ENCODE results near the gene ABI3BP. TPM values are rescaled to one million over a fixed set of nuclear protein-coding genes. Genes with fewer than 3 reads are reported as not detected.

ABI3BP gene
- polyA plus RNA-seq, 3 donors: not detected

DNA sequence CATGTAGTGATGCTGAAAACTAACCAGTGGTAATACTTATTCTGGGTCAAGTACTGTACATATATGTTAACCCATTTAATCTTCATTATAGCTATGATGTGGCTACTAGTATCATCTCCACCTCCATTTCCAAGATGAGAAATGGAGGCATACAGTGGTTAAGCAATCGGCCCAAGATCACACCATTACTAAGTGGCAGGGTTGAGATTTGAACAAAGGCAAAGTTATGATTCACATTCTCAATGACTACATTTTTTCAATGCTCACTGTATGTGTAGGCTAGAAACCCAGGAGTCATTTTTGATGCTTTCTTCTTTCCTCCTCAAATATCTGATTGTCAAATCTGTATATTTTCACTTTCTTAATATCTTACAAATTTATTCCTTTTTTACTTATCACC, 30.2 kb downstream of the ABI3BP start:
- TF ChIP-seq, protein P1, sequence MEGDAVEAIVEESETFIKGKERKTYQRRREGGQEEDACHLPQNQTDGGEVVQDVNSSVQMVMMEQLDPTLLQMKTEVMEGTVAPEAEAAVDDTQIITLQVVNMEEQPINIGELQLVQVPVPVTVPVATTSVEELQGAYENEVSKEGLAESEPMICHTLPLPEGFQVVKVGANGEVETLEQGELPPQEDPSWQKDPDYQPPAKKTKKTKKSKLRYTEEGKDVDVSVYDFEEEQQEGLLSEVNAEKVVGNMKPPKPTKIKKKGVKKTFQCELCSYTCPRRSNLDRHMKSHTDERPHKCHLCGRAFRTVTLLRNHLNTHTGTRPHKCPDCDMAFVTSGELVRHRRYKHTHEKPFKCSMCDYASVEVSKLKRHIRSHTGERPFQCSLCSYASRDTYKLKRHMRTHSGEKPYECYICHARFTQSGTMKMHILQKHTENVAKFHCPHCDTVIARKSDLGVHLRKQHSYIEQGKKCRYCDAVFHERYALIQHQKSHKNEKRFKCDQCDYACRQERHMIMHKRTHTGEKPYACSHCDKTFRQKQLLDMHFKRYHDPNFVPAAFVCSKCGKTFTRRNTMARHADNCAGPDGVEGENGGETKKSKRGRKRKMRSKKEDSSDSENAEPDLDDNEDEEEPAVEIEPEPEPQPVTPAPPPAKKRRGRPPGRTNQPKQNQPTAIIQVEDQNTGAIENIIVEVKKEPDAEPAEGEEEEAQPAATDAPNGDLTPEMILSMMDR (IDR thresholded peaks at IDR 0.05): no peak
- H3K27me3 Mint-ChIP-seq (ENCODE audit: low read depth in 3 of 3): no peaks in the 10 kb centered on the region
- DNase-seq: no peak
- H3K9me3 Mint-ChIP-seq: peaks cover 0 to 16% (median 7%) of the 10 kb centered on the region in 7 donors
- Histone ChIP-seq H4K20me1 (ENCODE audit: insufficient read depth, low read length) (no peaks in the 10 kb centered on the region), H3K4me3 (replicated peaks in 1 of 3; ENCODE audit: low read depth in 2 of 3, low read length in 3 of 3) (no peak overlapping the region), H3K4me1 (ENCODE audit: control insufficient read depth in 1 of 2, insufficient read depth in 2 of 2, low read length in 2 of 2) (no peaks in the 10 kb centered on the region), H3K36me3 (replicated peaks in 1 of 2; ENCODE audit: control insufficient read depth in 1 of 2, insufficient read depth in 2 of 2, low read length in 2 of 2) (no peaks in the 10 kb centered on the region), H3K4me2 (replicated peaks; ENCODE audit: extremely low read depth, low read length, poor library complexity, severe bottlenecking) (no peak overlapping the region), H3K9ac (ENCODE audit: insufficient read depth, low read length, poor library complexity, severe bottlenecking) (no peak overlapping the region), H3K9me3 (replicated peaks in 1 of 2; ENCODE audit: control insufficient read depth in 1 of 2, insufficient read depth in 1 of 2, low read length in 2 of 2) (peaks cover 0 to 13% of the 10 kb centered on the region in 2 donors), H3K27ac (ENCODE audit: low read depth in 1 of 2, low read length in 2 of 2) (no peak overlapping the region), H3K79me2 (ENCODE audit: insufficient read depth, low read length) (no peaks in the 10 kb centered on the region), H2AFZ (ENCODE audit: insufficient read depth, low read depth, low read length, poor library complexity, severe bottlenecking) (no peak overlapping the region), H3K27me3 (ENCODE audit: control insufficient read depth in 2 of 2, insufficient read depth in 2 of 2, low read length in 2 of 2) (no peaks in the 10 kb centered on the region)
- H3K4me3 Mint-ChIP-seq: no peak overlapping the region
- WGBS (ENCODE audit: insufficient coverage): no CpG with 5 or more reads among the region's 1 CpG
- no peaks in the 10 kb centered on the region for H3K36me3 Mint-ChIP-seq
- no peaks in the 10 kb centered on the region for H3K4me1 Mint-ChIP-seq
- intact Hi-C loops (cut with micrococcal nuclease): no loop called here
- H3K27ac Mint-ChIP-seq: no peak overlapping the region

DNA sequence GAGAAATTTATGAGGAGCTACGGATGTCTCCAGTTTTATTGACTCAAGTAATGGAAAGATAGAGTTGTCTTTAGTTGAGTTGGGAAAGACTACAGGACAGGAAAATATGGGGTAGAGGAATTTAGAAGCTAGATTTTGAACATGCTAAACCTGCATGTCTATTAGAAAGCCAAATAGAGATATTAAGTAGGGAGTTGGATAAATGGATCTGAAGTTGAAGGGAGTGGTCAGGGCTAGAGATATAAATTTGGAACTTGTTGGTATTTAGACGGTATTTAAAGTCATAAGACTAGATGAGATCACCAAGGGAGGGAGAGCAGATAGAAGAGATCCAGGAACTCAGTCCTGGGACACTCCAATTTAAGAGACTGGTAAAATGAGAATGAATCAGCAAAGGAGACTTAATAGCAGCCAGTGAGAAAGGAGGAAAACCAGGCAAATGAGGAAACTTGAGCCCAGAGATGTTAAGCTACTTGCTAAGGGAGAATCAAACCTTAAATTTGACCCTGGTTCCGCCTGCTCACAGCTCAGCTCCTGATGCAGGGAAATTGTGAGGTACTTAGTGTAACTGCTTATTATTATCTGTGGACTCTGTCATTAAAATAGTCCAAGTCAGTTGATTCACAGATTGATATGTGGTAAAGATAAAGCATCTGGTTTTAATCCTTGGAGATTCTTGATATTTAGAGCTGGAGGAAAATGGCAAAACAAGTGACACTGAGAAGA, 35.8 kb downstream of the ABI3BP start:
- Histone ChIP-seq H2AFZ (ENCODE audit: insufficient read depth, low read depth, low read length, poor library complexity, severe bottlenecking) (no peak overlapping the region), H3K27ac (ENCODE audit: low read depth in 1 of 2, low read length in 2 of 2) (no peak overlapping the region), H3K4me3 (replicated peaks in 1 of 3; ENCODE audit: low read depth in 2 of 3, low read length in 3 of 3) (no peak overlapping the region), H3K4me1 (ENCODE audit: control insufficient read depth in 1 of 2, insufficient read depth in 2 of 2, low read length in 2 of 2) (no peaks in the 10 kb centered on the region), H3K79me2 (ENCODE audit: insufficient read depth, low read length) (no peaks in the 10 kb centered on the region), H3K9ac (ENCODE audit: insufficient read depth, low read length, poor library complexity, severe bottlenecking) (no peak overlapping the region), H3K9me3 (replicated peaks in 1 of 2; ENCODE audit: control insufficient read depth in 1 of 2, insufficient read depth in 1 of 2, low read length in 2 of 2) (peaks cover 0 to 7% of the 10 kb centered on the region in 2 donors), H3K36me3 (replicated peaks in 1 of 2; ENCODE audit: control insufficient read depth in 1 of 2, insufficient read depth in 2 of 2, low read length in 2 of 2) (no peaks in the 10 kb centered on the region), H4K20me1 (ENCODE audit: insufficient read depth, low read length) (no peaks in the 10 kb centered on the region), H3K4me2 (replicated peaks; ENCODE audit: extremely low read depth, low read length, poor library complexity, severe bottlenecking) (no peak overlapping the region), H3K27me3 (ENCODE audit: control insufficient read depth in 2 of 2, insufficient read depth in 2 of 2, low read length in 2 of 2) (no peaks in the 10 kb centered on the region)
- TF ChIP-seq, protein P1 (IDR thresholded peaks at IDR 0.05): no peak
- intact Hi-C loops (cut with micrococcal nuclease): no loop called here
- no peaks in the 10 kb centered on the region for H3K4me1 Mint-ChIP-seq
- H3K27ac Mint-ChIP-seq: no peak overlapping the region
- H3K9me3 Mint-ChIP-seq: peaks cover 0 to 14% (median 7%) of the 10 kb centered on the region in 7 donors
- WGBS (ENCODE audit: insufficient coverage): 87% methylated on average over 3 of the region's 3 CpGs
- no peak for DNase-seq
- no peaks in the 10 kb centered on the region for H3K27me3 Mint-ChIP-seq (ENCODE audit: low read depth in 3 of 3)
- no peak overlapping the region for H3K4me3 Mint-ChIP-seq
- H3K36me3 Mint-ChIP-seq: no peaks in the 10 kb centered on the region

Data from CD14-positive monocyte (primary cell).